Type B pancreatic cell (in vitro differentiated cells): ENCODE data around the gene ADGRG7. TPM values are rescaled to one million over a fixed set of nuclear protein-coding genes. Genes with fewer than 3 reads are reported as not detected.

Source experiments
- DNase-seq: peaks from one replicate; pipeline ENCODE4 v3.0.0; 2021; ENCODE audit warnings: mixed read lengths; ENCODE audit not compliant: unreplicated experiment; ENCODE audit errors: extremely low spot score
- H3K27ac Mint-ChIP-seq: 2 replicates; pipeline ENCODE4 v1.8.0; 2021; ENCODE audit warnings: mild to moderate bottlenecking, mixed read lengths
- H3K27me3 Mint-ChIP-seq: 2 replicates; pipeline ENCODE4 v1.8.0; 2021; ENCODE audit warnings: mixed read lengths
- H3K36me3 Mint-ChIP-seq: 2 replicates; pipeline ENCODE4 v1.8.0; 2021; ENCODE audit warnings: mixed read lengths
- H3K4me1 Mint-ChIP-seq: one replicate; pipeline ENCODE4 v1.8.0; 2021; ENCODE audit warnings: mixed read lengths; ENCODE audit not compliant: unreplicated experiment
- H3K4me3 Mint-ChIP-seq: 2 replicates; pipeline ENCODE4 v1.8.0; 2021; ENCODE audit warnings: mild to moderate bottlenecking, mixed read lengths
- H3K9me3 Mint-ChIP-seq: 2 replicates; pipeline ENCODE4 v1.8.0; 2021; ENCODE audit warnings: mixed read lengths
- CTCF ChIP-seq: fragments of 200-600 bp; sonication (generic); conservative IDR thresholded peaks from 2 replicates; pipeline ENCODE4 v1.5.0; 2021; ENCODE audit warnings: antibody characterized with exemption, mild to moderate bottlenecking
- total RNA-seq: library from RNA; stranded (reverse); gene quantifications from 2 replicates; pipeline ENCODE4 v1.2.1, GENCODE V29; 2021; ENCODE audit warnings: low replicate concordance

Gene ADGRG7
- total RNA-seq, 1 donor from 2014 or later = 2.8 TPM

- TF ChIP-seq CTCF = peak; percentile 68
- H3K27ac Mint-ChIP-seq = peak overlapping the region; percentile 93
- peaks cover 22% of the 10 kb centered on the region for H3K4me1 Mint-ChIP-seq
- H3K27me3 Mint-ChIP-seq = peaks cover 30% of the 10 kb centered on the region
- peaks cover 13% of the 10 kb centered on the region for H3K9me3 Mint-ChIP-seq
- peaks cover 39% of the 10 kb centered on the region for H3K36me3 Mint-ChIP-seq
- H3K4me3 Mint-ChIP-seq = peak overlapping the region; percentile 88
- no peak for DNase-seq
Observed at GRCh38 chr3:100710261-100710968, 101.0 kb downstream of the ADGRG7 start.

- DNase-seq = no peak
- H3K36me3 Mint-ChIP-seq = peaks cover 63% of the 10 kb centered on the region
- H3K27ac Mint-ChIP-seq = no peak overlapping the region
- peaks cover 25% of the 10 kb centered on the region for H3K4me1 Mint-ChIP-seq
- H3K27me3 Mint-ChIP-seq = no peaks in the 10 kb centered on the region
- H3K9me3 Mint-ChIP-seq = peaks cover 5% of the 10 kb centered on the region
- TF ChIP-seq CTCF = no peak
- H3K4me3 Mint-ChIP-seq = peak overlapping the region; percentile 32
Observed at GRCh38 chr3:100715176-100715575, 105.8 kb downstream of the ADGRG7 start.

GRCh38 chr3:100717063-100717462 lies 107.7 kb downstream of the ADGRG7 start:
- Mint-ChIP-seq H3K4me1 (peaks cover 20% of the 10 kb centered on the region), H3K36me3 (peaks cover 64% of the 10 kb centered on the region), H3K27ac (no peak overlapping the region), H3K9me3 (no peaks in the 10 kb centered on the region), H3K4me3 (peak overlapping the region; percentile 23), H3K27me3 (no peaks in the 10 kb centered on the region)
- TF ChIP-seq CTCF = no peak
- no peak for DNase-seq

- no peak for TF ChIP-seq CTCF
- peaks cover 61% of the 10 kb centered on the region for H3K36me3 Mint-ChIP-seq
- H3K27me3 Mint-ChIP-seq = no peaks in the 10 kb centered on the region
- no peak overlapping the region for H3K4me3 Mint-ChIP-seq
- H3K27ac Mint-ChIP-seq = no peak overlapping the region
- H3K4me1 Mint-ChIP-seq = peaks cover 12% of the 10 kb centered on the region
- H3K9me3 Mint-ChIP-seq = no peaks in the 10 kb centered on the region
- DNase-seq = no peak
Observed at GRCh38 chr3:100717637-100718487, 108.5 kb downstream of the ADGRG7 start.

- no peaks in the 10 kb centered on the region for H3K27me3 Mint-ChIP-seq
- no peaks in the 10 kb centered on the region for H3K9me3 Mint-ChIP-seq
- H3K4me1 Mint-ChIP-seq = peaks cover 10% of the 10 kb centered on the region
- DNase-seq = no peak
- H3K4me3 Mint-ChIP-seq = no peak overlapping the region
- no peak for TF ChIP-seq CTCF
- peaks cover 59% of the 10 kb centered on the region for H3K36me3 Mint-ChIP-seq
- H3K27ac Mint-ChIP-seq = peak overlapping the region; percentile 19
Observed at GRCh38 chr3:100719136-100719535, 109.7 kb downstream of the ADGRG7 start.
